Jurkat, Clone E6-1 (cell line): ENCODE results near the gene SCN8A. TPM values are rescaled to one million over a fixed set of nuclear protein-coding genes. Genes with fewer than 3 reads are reported as not detected.
"Not testable (repeated sequence)": the region's sequence is repeated elsewhere in the genome, so short reads cannot be mapped to it uniquely, and the experiment has no call there.

Experiments
- DNase-seq: peaks from one replicate; pipeline ENCODE4 v3.0.0-alpha.2; 2011; ENCODE audit warnings: low read depth, low spot score
- H3K4me3 ChIP-seq: 2 replicates; pipeline ENCODE4 v1.5.1; 2011; ENCODE audit warnings: mild to moderate bottlenecking, low read length, control low read depth, moderate library complexity
- polyA plus RNA-seq: library from polyadenylated mRNA; unstranded; fragments of >200 nt; gene quantifications from one replicate; pipeline ENCODE4 v1.2.1, GENCODE V29; 2012; ENCODE audit warnings: missing spikeins; ENCODE audit not compliant: insufficient read length, insufficient read depth

The SCN8A gene
- polyA plus RNA-seq: 6.5 TPM

DNA sequence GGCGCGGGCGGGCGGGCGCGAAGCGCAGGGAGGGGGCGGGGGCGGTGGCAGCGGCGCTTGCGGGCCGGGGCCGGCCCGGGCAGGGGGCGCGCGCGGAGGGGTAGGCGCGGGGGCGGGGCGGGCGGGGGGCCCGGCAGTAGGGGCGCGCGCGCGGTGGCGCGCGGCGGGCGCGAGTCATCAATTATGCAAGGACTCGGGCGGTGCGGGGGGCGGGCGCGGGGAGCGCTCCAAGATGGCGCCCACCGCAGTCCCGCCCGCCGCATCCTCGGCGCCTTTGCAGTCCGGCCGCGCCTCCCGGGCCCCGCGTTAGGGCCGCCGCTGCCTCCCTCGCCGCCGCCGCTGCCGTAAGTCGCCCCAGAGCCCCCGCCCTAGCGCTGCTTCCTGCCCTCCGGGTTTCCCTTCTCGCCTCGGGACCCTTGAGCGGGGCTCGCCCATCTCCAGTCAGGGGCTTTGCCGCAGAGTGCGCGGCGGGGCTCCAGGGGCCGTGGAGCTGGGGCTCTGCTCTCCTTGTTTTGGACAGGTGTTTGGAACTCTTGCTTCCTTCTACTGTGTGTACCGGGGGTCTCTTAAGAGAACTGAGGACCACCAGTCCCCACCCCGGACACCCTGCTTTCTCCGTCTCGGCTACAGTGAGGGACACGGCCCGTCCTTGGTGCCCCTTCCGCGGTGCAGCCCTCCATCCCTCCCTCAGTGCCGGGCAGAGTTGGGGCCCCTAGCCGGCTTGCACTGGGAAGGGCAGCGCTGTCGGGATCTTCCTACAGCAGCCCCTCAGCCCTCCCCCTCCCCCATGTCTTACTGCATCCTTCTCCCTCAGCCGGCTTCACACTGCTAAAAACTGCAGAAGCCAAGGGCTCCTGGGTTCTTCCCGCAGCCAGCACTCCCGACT lies at the start of gene SCN8A:
SCN8A (plus strand) TSS at position 218 of the 886 bp plus-strand sequence. CDS start 71,585 bp downstream, outside the sequence.
- DNase-seq: peak; percentile 64

DNA sequence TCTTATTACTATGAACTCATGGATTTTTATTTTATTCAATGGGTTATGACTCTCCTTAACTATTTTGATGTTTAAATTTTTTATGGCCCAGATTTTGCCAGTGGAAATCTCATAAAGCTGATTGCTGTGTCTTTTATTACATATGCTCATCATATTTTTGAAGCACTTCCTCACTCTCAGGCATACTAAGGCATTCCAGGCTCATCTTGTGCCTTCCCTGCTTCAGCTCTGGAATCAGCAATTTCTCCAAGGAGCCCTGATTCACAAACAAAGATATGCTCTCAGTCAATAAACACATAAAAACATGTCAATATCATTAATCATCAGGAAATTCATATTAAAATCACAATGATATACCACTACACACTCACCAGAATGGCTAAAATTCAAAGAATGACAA lies 44.9 kb upstream of the SCN8A start:
- no peak overlapping the region for H3K4me3 ChIP-seq
- no peak for DNase-seq

More for the DNA sequence above, at the start of gene SCN8A:
- peak within 1 kb of the TSS; percentile 74 for H3K4me3 ChIP-seq

DNA sequence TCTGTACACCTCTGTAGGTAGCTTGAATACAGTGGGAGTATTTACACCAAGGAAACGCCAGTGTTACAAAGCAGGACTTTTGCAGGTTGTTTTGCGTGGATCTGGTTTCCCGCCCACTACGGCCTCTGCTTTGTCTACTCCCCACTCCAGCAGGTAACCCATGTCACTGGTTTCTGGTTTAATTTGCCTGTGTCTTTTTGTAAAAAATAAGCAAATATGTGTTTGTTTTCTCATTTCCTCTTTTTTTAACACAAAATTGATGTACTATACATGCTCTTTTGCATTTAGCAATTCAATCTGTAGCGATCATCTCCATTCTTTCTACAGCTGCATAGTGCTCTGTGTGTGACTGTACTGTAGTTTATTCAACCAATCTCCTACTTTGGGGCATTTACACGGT lies 43.4 kb upstream of the SCN8A start:
- DNase-seq: no peak
- no peak overlapping the region for H3K4me3 ChIP-seq

DNA sequence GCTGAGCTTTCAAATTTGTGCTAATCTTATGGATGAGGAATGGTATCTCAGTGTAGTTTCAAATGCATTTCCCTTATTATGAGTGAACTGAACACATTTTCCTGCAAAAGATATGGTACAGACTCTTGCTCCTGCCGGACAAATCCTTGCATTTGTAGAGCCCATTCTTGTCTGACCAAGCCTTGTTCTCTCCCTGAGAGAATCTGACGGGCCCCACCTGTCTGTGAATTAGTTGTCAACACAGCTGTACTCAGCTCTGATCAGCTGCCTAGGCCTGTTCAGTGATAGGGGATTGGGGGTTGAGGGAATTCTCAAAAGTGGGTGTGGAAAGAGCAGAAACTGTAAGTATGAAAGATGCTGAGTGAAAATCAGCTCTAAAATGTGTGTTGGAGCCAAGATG lies 42.8 kb upstream of the SCN8A start:
- no peak for DNase-seq
- H3K4me3 ChIP-seq: no peak overlapping the region

GRCh38 chr12:51549637-51550036 lies 41.4 kb upstream of the SCN8A start:
- no peak for DNase-seq
- H3K4me3 ChIP-seq: no peak overlapping the region

GRCh38 chr12:51568271-51569032 lies 22.6 kb upstream of the SCN8A start:
- not testable (repeated sequence) for H3K4me3 ChIP-seq

DNA sequence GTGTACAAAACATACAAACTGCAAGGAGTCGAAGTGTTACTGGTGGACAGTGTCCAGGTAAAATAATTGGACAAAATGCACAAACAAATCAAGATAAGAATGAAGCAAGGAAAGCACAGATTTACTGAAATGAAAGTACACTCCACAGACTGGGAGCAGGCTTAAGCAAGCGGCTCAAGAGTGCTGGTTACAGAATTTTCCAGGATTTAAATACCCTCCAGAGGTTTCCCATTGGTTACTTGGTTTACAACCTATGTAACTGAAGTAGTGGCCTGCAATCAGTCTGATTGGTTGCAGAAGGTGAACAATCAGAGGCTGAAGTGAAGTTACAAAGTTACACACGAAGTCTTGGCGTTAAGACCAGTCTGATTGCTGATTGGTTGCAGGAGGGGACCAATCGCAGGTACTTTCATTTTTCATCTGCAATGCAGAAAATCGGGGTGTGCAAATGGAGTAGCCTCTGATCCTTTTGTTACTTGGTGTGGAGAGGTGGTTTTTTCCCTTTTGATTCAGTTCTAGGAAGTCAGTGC lies 11.6 kb upstream of the SCN8A start:
- DNase-seq: no peak
- no peak overlapping the region for H3K4me3 ChIP-seq

More at GRCh38 chr12:51568271-51569032, 22.6 kb upstream of the SCN8A start:
- not testable (repeated sequence) for DNase-seq

- no peak for DNase-seq
- no peak overlapping the region for H3K4me3 ChIP-seq
Observed at GRCh38 chr12:51589060-51589459, 2.0 kb upstream of the SCN8A start.

- no peak for DNase-seq
- H3K4me3 ChIP-seq: peak overlapping the region; percentile 69
Observed at GRCh38 chr12:51589557-51590176, 1.4 kb upstream of the SCN8A start.

GRCh38 chr12:51590347-51591015 lies 552 bp upstream of the SCN8A start:
- H3K4me3 ChIP-seq: peak overlapping the region; percentile 69
- DNase-seq: peak; percentile 81

DNA sequence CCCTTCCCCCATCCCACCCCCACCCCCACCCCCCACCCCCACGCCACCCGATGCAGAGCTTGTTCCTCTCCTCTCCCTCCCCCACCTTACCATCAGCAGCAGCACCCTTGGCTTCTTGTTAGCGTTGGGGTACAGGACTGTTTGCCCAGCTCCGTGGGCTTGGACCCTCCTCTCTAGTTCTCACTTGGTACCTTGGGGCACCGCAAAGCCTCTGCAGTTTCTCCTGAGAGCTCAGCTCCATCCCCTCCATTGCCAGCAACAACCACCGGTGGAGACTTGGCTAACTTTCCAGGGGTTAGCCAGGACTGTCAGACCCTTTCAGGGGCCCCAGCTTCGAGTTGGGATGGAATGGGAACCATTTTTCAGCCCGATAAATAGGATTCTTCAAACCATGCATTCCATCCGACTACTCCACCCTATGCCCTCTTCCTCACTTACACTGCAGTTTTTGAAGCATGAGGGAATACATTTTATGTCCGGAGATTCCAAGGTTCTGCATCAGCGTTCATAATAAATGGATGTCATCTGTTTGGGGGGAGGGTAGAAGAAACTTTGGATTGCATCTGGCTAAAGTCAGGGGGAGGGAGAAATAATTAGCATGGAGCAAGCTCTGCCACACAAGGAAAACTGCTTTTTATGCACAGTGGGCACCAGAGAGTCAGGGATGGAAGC lies 1.1 kb downstream of the SCN8A start:
- no peak overlapping the region; the same call in 1 of the 2 replicates for H3K4me3 ChIP-seq
- DNase-seq: no peak

- no peak for DNase-seq
- H3K4me3 ChIP-seq: no peak overlapping the region
Observed at GRCh38 chr12:51593021-51593420, 2.0 kb downstream of the SCN8A start.

DNA sequence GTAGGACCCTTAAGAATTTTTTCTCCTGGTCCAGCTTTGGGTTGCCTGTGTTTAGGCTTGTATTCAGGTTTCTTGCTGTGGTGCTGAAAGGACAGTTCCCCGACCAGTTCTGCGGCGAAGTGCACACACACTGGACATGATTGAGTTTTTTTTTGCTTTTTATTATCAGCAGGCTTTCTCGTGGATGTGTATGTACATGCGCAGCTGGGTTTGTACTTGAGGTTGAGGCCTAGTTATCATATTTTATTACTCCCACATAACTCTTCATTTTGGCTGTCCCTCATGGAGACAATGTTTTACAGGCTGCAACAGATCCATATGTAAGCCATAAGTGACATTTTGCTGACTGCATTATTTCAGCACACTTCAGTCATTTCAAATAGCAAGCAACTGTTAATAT lies 2.5 kb downstream of the SCN8A start:
- peak; percentile 44 for DNase-seq
- no peak overlapping the region for H3K4me3 ChIP-seq

GRCh38 chr12:51598156-51598555 lies 7.1 kb downstream of the SCN8A start:
- DNase-seq: no peak
- H3K4me3 ChIP-seq: no peak overlapping the region

DNA sequence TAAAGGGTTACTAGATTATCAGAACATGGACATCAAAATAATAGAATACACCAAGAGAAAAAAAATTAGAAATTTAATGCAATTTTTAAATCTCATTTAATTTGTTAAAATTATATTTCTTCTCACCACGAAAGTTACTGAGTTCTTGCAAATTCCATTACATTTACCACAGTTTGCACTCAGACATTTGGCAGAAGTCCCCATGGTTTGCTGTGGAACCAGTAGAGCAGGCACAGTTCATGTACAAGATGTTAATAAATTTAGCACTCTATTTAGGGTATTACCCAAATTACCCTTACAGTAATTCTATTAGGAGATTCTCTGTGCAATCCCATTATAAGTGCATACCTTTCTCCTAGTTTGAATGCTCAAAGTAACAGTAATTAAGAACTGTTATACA lies 9.7 kb downstream of the SCN8A start:
- DNase-seq: no peak
- no peak overlapping the region for H3K4me3 ChIP-seq

DNA sequence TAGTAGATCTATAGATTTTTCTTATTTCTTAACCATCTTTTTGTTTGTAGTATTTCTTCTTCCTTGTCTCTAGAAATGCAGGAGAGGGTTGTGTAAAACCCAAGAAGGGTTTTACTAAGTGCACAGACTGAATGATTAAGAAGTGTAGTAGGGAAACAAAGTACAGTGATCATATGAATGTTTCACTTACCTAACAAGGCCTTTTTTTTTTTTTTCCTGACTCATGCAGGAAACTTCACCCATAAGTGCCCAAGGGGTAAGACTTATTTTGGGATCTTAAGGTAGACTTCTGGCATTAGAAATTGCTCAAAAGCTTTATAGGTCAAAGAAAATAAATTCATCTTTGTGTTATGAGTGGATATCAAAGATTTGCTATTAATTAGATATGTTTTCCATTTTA lies 10.2 kb downstream of the SCN8A start:
- H3K4me3 ChIP-seq: no peak overlapping the region
- no peak for DNase-seq

DNA sequence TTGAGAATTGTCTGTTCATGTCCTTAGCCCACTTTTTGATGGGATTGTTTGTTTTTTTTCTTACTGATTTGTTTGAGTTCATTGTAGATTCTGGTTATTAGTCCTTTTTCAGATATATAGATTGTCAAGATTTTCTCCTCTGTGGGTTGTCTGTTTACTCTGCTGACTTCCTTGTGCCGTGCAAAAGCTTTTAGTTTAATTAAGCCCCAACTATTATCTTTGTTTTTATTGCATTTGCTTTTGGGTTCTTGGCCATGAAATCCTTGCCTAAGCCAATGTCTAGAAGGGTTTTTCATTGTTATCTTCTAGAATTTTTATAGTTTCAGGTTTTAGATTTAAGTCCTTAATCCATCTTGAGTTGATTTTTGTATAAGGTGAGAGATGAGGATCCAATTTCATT lies 14.9 kb downstream of the SCN8A start:
- DNase-seq, H3K4me3 ChIP-seq: not testable (repeated sequence)

- not testable (repeated sequence) for DNase-seq, H3K4me3 ChIP-seq
Observed at GRCh38 chr12:51607197-51607596, 16.2 kb downstream of the SCN8A start.
